Subcutaneous adipose tissue (tissue), 4 donors: Measurements from ENCODE around the gene PDIA5. TPM values are rescaled to one million over a fixed set of nuclear protein-coding genes. Genes with fewer than 3 reads are reported as not detected.

ENCODE experiments used
- CTCF ChIP-seq: fragments of 450-650 bp; IDR thresholded peaks from one replicate; pipeline ENCODE4 v1.5.1; 2016; ENCODE audit warnings: low read depth, mild to moderate bottlenecking, control low read depth, antibody characterized with exemption, moderate library complexity
- total RNA-seq, 4 donors: library from RNA; depleted of rRNA; stranded (reverse); fragments of >200 nt; gene quantifications; one replicate each; pipeline ENCODE4 v1.1.0, GENCODE V29; 2016

Gene PDIA5
- total RNA-seq, 4 donors from 2014 or later, result 5.9 to 20.3 (median 11.3) TPM

GRCh38 chr3:123165163-123165562 is 98.3 kb downstream of the PDIA5 start:
- TF ChIP-seq CTCF, result no peak

DNA sequence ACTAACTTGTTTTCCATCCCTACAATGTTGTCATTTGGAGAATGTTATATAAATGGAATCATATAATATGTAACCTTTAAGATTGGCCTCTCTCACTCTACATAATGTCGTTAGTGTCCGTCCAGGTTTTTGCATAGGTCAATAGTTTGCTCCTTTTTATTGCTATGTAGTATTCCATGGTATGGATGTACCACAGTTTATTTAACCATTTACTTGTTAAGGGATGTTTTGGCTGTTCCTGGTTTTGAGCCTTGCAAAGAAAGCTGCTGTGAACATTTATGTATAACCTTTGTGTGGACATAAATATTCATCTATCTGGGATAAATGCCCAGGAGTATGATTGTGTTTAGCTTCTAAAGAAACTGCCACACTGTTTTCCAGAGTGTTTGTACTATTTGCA is 100.9 kb downstream of the PDIA5 start:
- TF ChIP-seq CTCF, result no peak

GRCh38 chr3:123168122-123168521 is 101.3 kb downstream of the PDIA5 start:
- no peak for TF ChIP-seq CTCF

GRCh38 chr3:123168605-123169004 is 101.8 kb downstream of the PDIA5 start:
- TF ChIP-seq CTCF, result no peak

- TF ChIP-seq CTCF, result no peak
Observed at GRCh38 chr3:123169492-123169929, 102.7 kb downstream of the PDIA5 start.

- no peak for TF ChIP-seq CTCF
Observed at GRCh38 chr3:123169930-123170329, 103.1 kb downstream of the PDIA5 start.

DNA sequence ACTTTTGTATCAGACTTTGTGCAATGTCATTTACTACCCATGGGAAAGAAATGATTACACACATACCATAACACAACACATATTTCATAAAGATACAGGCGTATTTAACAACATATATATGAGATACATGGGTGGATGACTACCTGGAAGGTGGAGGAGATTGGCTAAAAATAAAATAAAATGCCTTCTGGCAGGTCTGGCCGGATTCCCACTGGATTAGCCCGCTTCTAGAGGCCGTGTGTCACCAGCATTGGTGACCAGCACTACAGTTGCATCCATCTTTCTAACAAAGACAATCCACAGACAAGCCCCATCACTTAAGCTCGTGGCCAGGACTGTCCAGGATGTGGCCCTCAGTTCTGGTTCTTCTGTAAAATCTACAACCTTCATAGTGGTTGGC is 114.0 kb downstream of the PDIA5 start:
- TF ChIP-seq CTCF, result no peak
